ENCODE data around the gene RNF38. TPM values are rescaled to one million over a fixed set of nuclear protein-coding genes. Genes with fewer than 3 reads are reported as not detected.

The RNF38 gene
- total RNA-seq, 1 experiment from 2014 or later, result 60.2 TPM

- Histone ChIP-seq H3K27ac (ENCODE audit: insufficient read length, low read depth, low read length) (no peak overlapping the region), H3K9ac (ENCODE audit: extremely low read depth, insufficient read length, low read length) (no peak overlapping the region), H3K56ac (ENCODE audit: insufficient read length, low read depth, low read length) (no peak overlapping the region), H4K91ac (ENCODE audit: insufficient read length, low read depth, low read length) (no peak overlapping the region), H3K18ac (ENCODE audit: insufficient read length, low read depth, low read length) (no peak overlapping the region), H3K4ac (ENCODE audit: low read depth, low read length) (no peak overlapping the region), H3K14ac (ENCODE audit: insufficient read depth, low read length) (no peak overlapping the region), H4K5ac (ENCODE audit: insufficient read length, low read depth, low read length) (no peak overlapping the region), H2AFZ (ENCODE audit: low read length) (no peak overlapping the region), H4K8ac (replicated peaks; ENCODE audit: insufficient read length, low read depth, low read length) (no peak overlapping the region), H2BK12ac (ENCODE audit: insufficient read length, low read depth, low read length) (no peak overlapping the region), H3K79me2 (ENCODE audit: insufficient read depth, low read length) (no peaks in the 10 kb centered on the region; the same call in 1 of the 2 replicates), H3K79me1 (ENCODE audit: insufficient read depth, low read depth, low read length, poor library complexity, severe bottlenecking) (peaks cover 5% of the 10 kb centered on the region), H2BK20ac (ENCODE audit: low read depth, low read length, poor library complexity, severe bottlenecking) (no peak overlapping the region), H3K4me2 (ENCODE audit: insufficient read depth, insufficient read length, low read length) (no peak overlapping the region), H3K4me1 (ENCODE audit: insufficient read depth, low read length) (peaks cover 6% of the 10 kb centered on the region; the same call in 1 of the 2 replicates), H2BK15ac (ENCODE audit: low read depth, low read length) (no peak overlapping the region), H2BK120ac (ENCODE audit: low read depth, low read length, poor library complexity, severe bottlenecking) (no peak overlapping the region), H3K23me2 (ENCODE audit: insufficient read length, low read depth, low read length, poor library complexity, severe bottlenecking) (no peaks in the 10 kb centered on the region), H2AK5ac (ENCODE audit: insufficient read length, low read length) (no peak overlapping the region), H3T11ph (ENCODE audit: low read length) (no peak overlapping the region), H3K27me3 (ENCODE audit: insufficient read depth, low read length) (no peaks in the 10 kb centered on the region), H3K23ac (ENCODE audit: insufficient read length, low read depth, low read length) (no peak overlapping the region), H3K9me3 (ENCODE audit: control insufficient read depth, low read depth, low read length) (no peaks in the 10 kb centered on the region), H4K20me1 (ENCODE audit: control insufficient read depth, insufficient read depth, insufficient read length) (no peaks in the 10 kb centered on the region), H2BK5ac (ENCODE audit: insufficient read length, low read length) (no peak overlapping the region)
- peaks cover 4 to 44% (median 32%) of the 10 kb centered on the region in 3 experiments; a peak in 5 of 7 replicates for H3K36me3 Mint-ChIP-seq (ENCODE audit: insufficient read depth in 1 of 3, low read depth in 3 of 3)
- no peaks in the 10 kb centered on the region for H3K27me3 Mint-ChIP-seq (ENCODE audit: low read depth)
- no peaks in the 10 kb centered on the region; a peak in 1 of 5 replicates for H3K9me3 Mint-ChIP-seq
- WGBS (ENCODE audit: extremely low coverage, insufficient read length, low lambda C conversion rate), result no CpG with 5 or more reads among the region's 9 CpGs
- DNase-seq, result no peak
- H3K4me1 Mint-ChIP-seq, result peaks cover 34 to 36% of the 10 kb centered on the region in 2 experiments
- peak overlapping the region in 1 of 2 experiments; percentile 50; a peak in 2 of 5 replicates for H3K4me3 Mint-ChIP-seq
- TF ChIP-seq CTCF (conservative IDR thresholded peaks at IDR 0.05), result no peak
- H3K27ac Mint-ChIP-seq, result peak overlapping the region; percentile 62 to 96 (median 90); a peak in 5 of 7 replicates
Observed at GRCh38 chr9:36416890-36417289, 16.8 kb upstream of the RNF38 start.
